Memory B cell (primary cell): ENCODE data around the gene DNMT3A.

Experiments used
- ATAC-seq: fragments of 150-1000 bp; cut with Tn5 transposase; 2 replicates; pipeline ENCODE4 v1.10.0; 2021; ENCODE audit warnings: low read depth, mild to moderate bottlenecking, moderate library complexity
- DNase-seq, 2 donors: peaks; one replicate each; pipeline ENCODE4 v3.0.0; 2022; ENCODE audit warnings: low spot score in 2 of 2
- H3K27ac Mint-ChIP-seq: one replicate; pipeline ENCODE4 v1.8.0; 2022; ENCODE audit warnings: mild to moderate bottlenecking, moderate library complexity, mixed read lengths
- H3K27me3 Mint-ChIP-seq: one replicate; pipeline ENCODE4 v1.8.0; 2022; ENCODE audit warnings: mixed read lengths
- H3K36me3 Mint-ChIP-seq: one replicate; pipeline ENCODE4 v1.8.0; 2022; ENCODE audit warnings: mild to moderate bottlenecking, mixed read lengths
- H3K4me1 Mint-ChIP-seq: one replicate; pipeline ENCODE4 v1.8.0; 2022; ENCODE audit warnings: mixed read lengths
- H3K4me3 Mint-ChIP-seq: one replicate; pipeline ENCODE4 v1.8.0; 2022; ENCODE audit warnings: mild to moderate bottlenecking, moderate library complexity, mixed read lengths
- H3K9me3 Mint-ChIP-seq: one replicate; pipeline ENCODE4 v1.8.0; 2022; ENCODE audit warnings: mixed read lengths

Gene DNMT3A

DNA sequence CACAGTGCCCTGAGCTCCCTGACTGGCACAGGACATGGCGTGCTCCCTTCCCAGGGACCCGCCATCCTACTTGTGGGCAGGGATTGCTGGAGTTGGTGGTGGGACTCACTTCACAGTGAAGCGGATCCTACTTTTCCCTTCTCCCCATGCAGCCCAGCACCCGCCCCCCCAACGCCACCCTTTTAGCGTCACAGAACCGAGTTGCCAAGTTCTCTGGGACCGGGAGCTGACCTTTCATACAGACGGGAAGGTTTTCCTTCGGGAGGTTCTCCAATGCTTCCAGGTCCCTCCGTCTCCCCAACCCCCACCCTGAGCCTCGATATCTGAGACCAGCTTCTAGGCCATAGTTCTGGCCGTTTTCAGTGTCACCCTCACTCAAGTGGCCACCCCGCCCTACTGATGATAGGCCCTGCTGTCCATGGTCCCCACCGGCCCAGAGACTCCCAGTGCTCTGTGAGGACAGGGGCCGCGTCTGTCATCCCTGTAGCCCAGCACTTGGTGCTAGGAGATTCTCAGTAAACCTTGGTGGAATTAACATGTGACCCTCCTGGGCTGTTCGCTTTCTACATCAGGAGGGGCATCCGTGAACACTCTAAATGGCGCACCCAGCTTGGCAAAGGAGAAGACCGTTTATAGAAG, 1.6 kb upstream of the DNMT3A start:
- DNase-seq = no peak
- peak overlapping the region; percentile 92 for H3K4me3 Mint-ChIP-seq
- no peaks in the 10 kb centered on the region for H3K36me3 Mint-ChIP-seq
- no peaks in the 10 kb centered on the region for H3K9me3 Mint-ChIP-seq
- H3K27ac Mint-ChIP-seq = no peak overlapping the region
- H3K4me1 Mint-ChIP-seq = peaks cover 4% of the 10 kb centered on the region
- no peaks in the 10 kb centered on the region for H3K27me3 Mint-ChIP-seq
- ATAC-seq = no peak

DNA sequence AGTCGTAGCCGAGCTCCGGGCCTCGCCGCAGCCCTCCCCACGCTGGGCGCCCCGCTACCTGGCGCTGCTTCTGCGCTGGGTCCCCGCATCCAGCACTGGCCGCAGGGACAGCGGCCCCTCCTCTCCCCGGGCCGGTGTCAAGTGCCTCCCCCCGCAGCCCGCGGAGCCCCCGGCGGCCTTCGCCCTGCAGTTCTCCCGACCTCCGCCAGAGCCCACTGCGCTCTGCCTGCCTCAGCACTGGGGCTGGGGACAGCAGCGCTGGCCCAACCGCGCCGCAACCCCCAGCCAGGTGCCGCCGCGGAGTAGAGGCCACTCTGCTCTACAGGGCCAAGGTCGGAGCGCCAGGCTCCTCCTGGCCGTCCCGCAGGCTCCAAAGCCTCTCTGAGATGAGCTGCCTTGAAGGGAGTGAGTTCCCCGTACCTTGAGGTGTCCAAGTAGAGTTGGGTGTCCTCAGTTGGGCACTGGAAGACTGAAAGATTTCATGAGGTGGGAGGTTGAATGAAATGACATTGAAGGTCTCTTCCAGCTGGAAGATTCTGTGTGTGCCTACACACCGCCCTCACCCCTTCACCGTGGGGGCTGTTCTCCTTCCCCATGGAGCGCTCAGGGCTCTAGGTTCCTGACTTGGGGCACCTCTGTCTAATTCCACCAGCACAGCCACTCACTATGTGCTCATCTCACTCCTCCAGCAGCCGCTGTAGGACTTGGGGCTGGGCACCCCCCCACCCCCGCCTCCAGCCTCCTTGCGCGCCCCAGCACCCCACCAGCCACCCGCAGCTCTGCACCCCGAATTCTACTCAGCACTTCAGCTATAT, 854 bp upstream of the DNMT3A start:
- Mint-ChIP-seq H3K9me3 (no peaks in the 10 kb centered on the region), H3K4me3 (peak overlapping the region; percentile 92), H3K27me3 (no peaks in the 10 kb centered on the region), H3K27ac (peak overlapping the region; percentile 90), H3K36me3 (no peaks in the 10 kb centered on the region), H3K4me1 (peaks cover 4% of the 10 kb centered on the region)
- ATAC-seq = peak; percentile 87
- DNase-seq = peak; percentile 84 to 87

DNA sequence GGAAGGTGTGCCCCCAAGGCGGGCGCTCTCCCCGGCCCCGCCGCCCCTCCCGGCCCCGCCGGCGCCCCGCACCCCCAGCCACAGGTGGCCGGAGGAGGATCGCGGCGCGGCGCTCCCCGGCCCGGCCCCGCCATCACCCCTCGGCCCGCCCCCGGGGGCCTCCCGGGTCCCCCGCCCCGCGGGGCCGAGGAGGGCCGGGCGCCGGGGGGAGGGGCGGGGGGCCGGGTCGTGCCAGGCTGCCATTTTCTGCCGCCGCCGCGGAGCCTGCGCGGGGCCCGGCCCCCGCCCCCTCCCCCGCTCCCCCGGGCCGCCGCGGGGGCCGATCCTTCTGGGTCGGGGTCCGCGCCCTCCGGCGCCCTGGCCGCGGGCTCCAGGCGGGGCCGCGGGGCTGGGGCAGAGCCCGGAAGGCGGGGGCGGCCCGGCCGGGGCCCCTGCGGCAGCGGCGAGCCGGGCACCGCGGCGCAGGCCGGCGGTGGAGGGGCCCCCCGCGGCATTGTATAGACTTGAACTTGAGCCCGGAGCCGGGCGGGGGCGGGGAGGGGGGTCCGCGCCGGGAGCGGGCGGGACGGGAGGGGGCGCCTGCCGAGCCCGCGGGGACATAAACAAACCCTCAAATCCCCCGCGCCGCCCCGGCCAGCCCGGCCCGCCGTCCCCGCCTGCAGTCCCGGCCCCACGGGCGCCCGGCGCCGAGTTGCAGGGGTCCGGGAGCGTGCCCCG, 556 bp downstream of the DNMT3A start:
- no peaks in the 10 kb centered on the region for H3K36me3 Mint-ChIP-seq
- no peaks in the 10 kb centered on the region for H3K9me3 Mint-ChIP-seq
- no peaks in the 10 kb centered on the region for H3K27me3 Mint-ChIP-seq
- H3K4me1 Mint-ChIP-seq = peaks cover 13% of the 10 kb centered on the region
- DNase-seq (peak in 1 of 2 donors; percentile 40), ATAC-seq (peak; percentile 8)
- no peak overlapping the region for H3K27ac Mint-ChIP-seq
- no peak overlapping the region for H3K4me3 Mint-ChIP-seq

DNA sequence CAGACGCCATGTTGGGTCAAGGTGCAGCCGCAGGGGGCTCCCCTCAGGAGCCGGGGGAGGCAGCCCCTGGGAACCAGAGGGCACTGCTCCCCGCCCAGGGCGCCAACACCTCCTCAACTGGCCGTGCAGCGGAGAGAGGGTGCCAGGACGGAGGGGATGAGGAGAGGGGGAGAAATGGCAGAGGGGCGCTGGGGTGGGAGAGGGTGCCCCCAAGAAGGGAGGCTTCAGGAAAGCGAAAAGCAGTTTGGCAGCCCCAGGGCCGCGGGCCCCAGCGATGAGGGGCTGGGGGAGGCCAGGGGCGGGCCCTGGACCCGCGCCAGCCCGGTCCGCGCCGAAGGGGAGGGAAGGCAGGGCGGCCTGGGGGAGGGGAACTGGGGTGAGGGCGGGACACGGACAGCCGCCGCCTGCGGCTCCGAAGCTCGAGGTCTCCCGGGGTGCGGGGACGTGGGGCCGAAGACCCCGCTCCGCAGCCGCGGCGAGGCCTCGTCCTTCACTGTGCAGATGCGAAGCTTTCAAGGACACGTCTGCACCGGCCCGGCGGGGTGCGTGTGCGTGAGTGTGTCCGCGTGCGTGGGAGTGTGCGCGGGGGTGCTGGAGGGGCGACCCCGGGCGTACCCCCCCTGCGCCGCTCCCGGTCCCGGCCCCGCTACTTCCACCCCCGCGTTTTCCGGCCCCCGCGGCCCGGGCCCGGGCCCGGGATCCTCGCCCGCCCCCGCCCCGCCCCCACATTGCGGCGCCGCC, 1.4 kb downstream of the DNMT3A start:
- peaks cover 16% of the 10 kb centered on the region for H3K4me1 Mint-ChIP-seq
- no peaks in the 10 kb centered on the region for H3K9me3 Mint-ChIP-seq
- H3K27me3 Mint-ChIP-seq = no peaks in the 10 kb centered on the region
- ATAC-seq (no peak), DNase-seq (no peak)
- H3K4me3 Mint-ChIP-seq = peak overlapping the region; percentile 76
- H3K27ac Mint-ChIP-seq = no peak overlapping the region
- no peaks in the 10 kb centered on the region for H3K36me3 Mint-ChIP-seq

DNA sequence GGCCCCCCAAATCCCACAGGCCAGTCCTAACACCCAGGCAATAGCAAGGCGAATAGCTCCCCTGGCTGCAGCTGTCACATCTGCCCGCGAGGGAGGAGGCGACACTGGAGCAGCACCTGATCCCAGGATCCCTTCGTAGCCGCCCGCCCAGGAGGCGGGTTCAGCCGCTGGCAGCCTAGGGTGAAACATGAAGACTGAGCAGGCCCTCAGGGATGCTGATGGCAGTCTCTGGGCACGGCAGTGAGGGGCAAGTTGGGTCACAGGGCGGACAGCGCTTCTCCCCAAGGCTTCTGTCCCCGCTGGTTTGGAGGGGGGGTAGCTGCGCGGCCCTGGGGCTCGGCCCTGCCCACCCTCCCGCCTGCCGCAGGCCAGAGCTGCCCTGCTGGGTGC, 1.9 kb downstream of the DNMT3A start:
- no peak for DNase-seq
- no peaks in the 10 kb centered on the region for H3K36me3 Mint-ChIP-seq
- peak overlapping the region; percentile 69 for H3K4me3 Mint-ChIP-seq
- ATAC-seq = no peak
- no peaks in the 10 kb centered on the region for H3K27me3 Mint-ChIP-seq
- H3K9me3 Mint-ChIP-seq = no peaks in the 10 kb centered on the region
- peaks cover 16% of the 10 kb centered on the region for H3K4me1 Mint-ChIP-seq
- no peak overlapping the region for H3K27ac Mint-ChIP-seq

DNA sequence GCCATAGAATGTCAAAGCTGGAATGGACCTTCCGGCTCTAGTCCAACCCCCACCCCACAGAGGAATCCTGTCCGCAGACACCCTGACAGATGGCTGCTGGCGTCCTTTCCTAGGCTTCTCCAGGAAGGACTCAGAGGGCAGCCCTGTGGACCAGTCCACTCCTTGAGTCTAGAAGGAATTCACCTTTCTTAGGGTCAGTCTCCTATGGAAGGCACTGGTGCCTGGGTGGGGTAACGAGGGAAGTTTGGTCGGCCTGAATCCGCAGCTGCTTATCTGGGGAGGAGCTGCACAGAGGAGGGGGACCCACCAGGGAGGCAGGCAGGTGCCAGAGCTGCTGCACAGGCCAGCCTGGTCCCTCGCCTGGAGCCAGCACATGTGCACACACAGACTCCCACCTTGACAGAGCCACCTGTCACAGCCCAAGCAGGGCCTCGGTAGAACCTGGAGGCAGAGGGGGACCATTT, 2.5 kb downstream of the DNMT3A start:
- H3K9me3 Mint-ChIP-seq = no peaks in the 10 kb centered on the region
- H3K36me3 Mint-ChIP-seq = no peaks in the 10 kb centered on the region
- H3K27me3 Mint-ChIP-seq = no peaks in the 10 kb centered on the region
- no peak for DNase-seq
- H3K27ac Mint-ChIP-seq = no peak overlapping the region
- peak overlapping the region; percentile 69 for H3K4me3 Mint-ChIP-seq
- H3K4me1 Mint-ChIP-seq = peaks cover 21% of the 10 kb centered on the region
- ATAC-seq = no peak

DNA sequence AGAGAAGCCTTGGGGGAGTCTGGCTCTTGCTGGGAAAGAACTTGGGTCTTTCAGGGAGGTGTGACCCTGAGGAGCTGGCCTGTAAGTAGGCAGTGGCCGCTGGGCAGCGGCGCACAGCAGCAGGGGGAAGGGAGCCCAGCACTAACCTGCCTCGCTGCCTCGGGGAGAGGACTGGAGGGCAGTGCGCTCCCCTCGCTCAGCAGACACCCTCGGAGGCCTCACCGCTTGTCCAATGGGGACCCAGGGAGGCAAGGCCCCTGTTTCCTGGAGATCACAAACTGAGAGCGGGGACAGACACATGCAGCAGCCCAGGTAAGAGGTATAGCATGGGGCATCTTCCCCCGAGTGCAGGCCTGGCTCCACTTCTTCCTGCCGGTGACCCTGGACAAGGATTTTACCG, 3.3 kb downstream of the DNMT3A start:
- no peaks in the 10 kb centered on the region for H3K27me3 Mint-ChIP-seq
- no peak overlapping the region for H3K27ac Mint-ChIP-seq
- DNase-seq = no peak
- no peak overlapping the region for H3K4me3 Mint-ChIP-seq
- ATAC-seq = no peak
- no peaks in the 10 kb centered on the region for H3K36me3 Mint-ChIP-seq
- H3K4me1 Mint-ChIP-seq = peaks cover 23% of the 10 kb centered on the region
- no peaks in the 10 kb centered on the region for H3K9me3 Mint-ChIP-seq

DNA sequence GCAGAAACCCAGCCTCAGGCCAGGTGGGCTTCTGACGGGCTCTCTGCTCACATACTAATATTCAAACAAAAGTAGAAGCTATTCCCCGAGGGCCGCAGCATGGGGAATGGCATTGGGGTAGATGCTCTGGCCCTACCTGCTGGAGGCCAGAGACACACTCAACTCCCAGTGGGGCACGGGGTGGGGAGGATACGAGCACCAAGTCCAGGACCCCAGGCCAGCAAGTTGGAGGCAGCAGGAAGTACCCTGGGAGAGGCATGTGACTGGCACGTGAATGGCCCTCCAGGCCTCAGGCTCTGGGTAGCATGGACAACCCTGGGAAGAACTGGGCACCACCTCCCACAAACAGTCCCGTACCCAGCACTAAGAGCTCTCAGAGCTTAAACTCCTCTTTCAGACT, 3.8 kb downstream of the DNMT3A start:
- no peak for DNase-seq
- Mint-ChIP-seq H3K27ac (no peak overlapping the region), H3K36me3 (no peaks in the 10 kb centered on the region), H3K4me3 (no peak overlapping the region), H3K4me1 (peaks cover 23% of the 10 kb centered on the region), H3K27me3 (no peaks in the 10 kb centered on the region), H3K9me3 (no peaks in the 10 kb centered on the region)
- ATAC-seq = no peak

DNA sequence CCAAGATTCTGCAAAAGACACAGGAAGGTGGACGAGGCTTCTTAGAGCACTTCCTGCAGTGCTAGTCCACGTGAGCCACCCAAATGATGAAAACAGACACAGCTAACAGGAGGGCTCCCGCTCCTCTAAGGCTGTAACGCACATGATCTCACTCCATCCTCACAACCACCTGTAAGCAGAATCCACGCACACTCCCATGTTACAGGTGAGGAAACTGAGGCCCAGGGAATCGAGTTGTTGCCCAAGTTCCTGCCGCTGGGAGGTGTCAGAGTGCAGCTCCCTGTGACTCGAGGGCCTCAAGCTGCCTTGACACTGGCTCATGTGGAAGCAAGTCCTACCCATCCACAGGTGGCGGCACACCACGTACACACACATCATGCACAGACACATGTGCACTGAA, 4.4 kb downstream of the DNMT3A start:
- no peak for DNase-seq
- Mint-ChIP-seq H3K9me3 (no peaks in the 10 kb centered on the region), H3K4me1 (peaks cover 24% of the 10 kb centered on the region), H3K4me3 (no peak overlapping the region), H3K36me3 (no peaks in the 10 kb centered on the region), H3K27me3 (no peaks in the 10 kb centered on the region), H3K27ac (no peak overlapping the region)
- no peak for ATAC-seq

DNA sequence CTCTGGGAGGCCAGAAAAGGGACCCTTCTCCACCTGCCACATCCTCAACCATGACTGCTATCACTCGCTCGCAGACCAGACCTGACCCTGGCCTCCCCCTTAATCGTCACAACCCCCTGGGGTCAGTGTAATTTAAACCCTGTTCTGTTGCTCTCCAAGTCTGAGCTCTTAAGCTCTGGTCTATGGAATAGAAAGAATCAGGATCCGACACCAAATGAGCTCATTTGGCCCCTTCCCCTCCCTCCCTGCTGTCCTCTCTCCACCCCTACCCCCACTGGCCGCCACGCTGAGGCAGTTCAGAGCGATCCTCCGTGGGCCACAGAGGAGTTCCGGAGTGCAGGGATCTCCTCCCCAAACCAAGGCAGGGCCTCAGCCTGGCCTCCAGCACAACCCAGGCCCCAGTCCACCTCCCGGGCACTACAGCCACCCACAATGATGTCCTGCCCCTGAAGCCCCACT, 5.3 kb downstream of the DNMT3A start:
- Mint-ChIP-seq H3K36me3 (peaks cover 3% of the 10 kb centered on the region), H3K27me3 (no peaks in the 10 kb centered on the region), H3K9me3 (no peaks in the 10 kb centered on the region), H3K27ac (peak overlapping the region; percentile 63), H3K4me1 (peaks cover 29% of the 10 kb centered on the region), H3K4me3 (no peak overlapping the region)
- DNase-seq (no peak), ATAC-seq (no peak)

DNA sequence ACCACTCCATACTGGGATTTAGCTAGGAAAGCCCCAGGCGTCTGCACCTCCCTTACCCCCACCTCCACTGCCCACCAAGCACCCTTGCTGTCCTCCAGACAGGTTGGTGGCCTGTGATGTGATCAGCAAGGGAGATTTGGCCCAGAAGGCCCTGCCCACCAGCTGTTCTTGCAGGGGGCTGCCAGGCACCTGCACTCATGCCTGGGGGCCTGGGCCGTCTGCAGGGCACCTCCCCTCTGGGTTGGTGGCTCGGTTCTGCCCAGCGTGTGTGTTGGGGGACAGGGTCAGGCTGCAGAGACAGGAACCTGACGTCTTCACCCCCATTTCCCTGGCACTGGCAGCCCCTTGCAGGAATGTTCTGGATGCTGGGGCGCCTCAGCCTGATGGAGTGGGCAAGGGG, 5.8 kb downstream of the DNMT3A start:
- Mint-ChIP-seq H3K27ac (no peak overlapping the region), H3K4me1 (peaks cover 29% of the 10 kb centered on the region), H3K36me3 (peaks cover 3% of the 10 kb centered on the region), H3K27me3 (no peaks in the 10 kb centered on the region), H3K4me3 (no peak overlapping the region), H3K9me3 (no peaks in the 10 kb centered on the region)
- ATAC-seq = no peak
- no peak for DNase-seq

DNA sequence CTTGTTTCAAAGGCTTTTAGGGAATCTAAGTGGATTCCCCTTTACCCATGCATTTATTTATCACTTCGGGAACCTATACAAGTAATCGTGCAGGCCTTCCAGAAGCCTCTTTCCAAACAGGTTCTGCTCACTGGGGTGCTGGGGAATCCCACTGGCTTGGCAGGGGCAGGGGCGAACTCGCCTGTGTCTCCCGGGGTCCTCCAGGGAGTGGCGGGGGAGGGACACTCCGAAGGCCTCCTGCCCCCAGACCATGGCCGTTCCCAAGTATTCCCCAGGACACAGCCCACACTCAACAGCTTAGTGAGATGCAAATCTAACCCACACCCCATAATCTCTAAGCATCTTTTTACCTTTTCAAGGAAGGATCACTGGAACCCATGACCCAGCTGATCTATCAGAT, 6.5 kb downstream of the DNMT3A start:
- H3K9me3 Mint-ChIP-seq = no peaks in the 10 kb centered on the region
- ATAC-seq (no peak), DNase-seq (no peak)
- H3K4me1 Mint-ChIP-seq = peaks cover 33% of the 10 kb centered on the region
- H3K27me3 Mint-ChIP-seq = no peaks in the 10 kb centered on the region
- no peak overlapping the region for H3K4me3 Mint-ChIP-seq
- H3K36me3 Mint-ChIP-seq = peaks cover 6% of the 10 kb centered on the region
- H3K27ac Mint-ChIP-seq = no peak overlapping the region

DNA sequence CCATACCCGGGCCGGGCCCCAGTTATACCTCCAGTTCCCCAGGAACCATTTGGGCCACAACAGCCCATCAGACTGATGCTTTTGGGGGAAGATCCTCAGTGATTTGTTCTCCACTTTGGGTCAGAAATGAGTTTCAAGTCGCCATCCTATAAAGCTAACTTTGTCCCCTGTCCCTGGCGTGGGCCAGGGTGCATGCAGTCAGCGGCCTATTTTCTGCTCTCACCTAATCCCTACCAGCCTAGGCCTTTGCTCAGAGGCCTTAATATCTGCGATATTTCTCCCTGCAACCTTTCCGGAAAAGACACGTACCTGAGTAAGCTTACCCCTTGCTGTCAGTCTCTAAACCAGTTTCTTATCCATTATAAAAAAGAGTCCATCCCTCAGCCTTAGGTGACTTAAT, 7.2 kb downstream of the DNMT3A start:
- Mint-ChIP-seq H3K27ac (peak overlapping the region; percentile 39), H3K27me3 (no peaks in the 10 kb centered on the region)

DNA sequence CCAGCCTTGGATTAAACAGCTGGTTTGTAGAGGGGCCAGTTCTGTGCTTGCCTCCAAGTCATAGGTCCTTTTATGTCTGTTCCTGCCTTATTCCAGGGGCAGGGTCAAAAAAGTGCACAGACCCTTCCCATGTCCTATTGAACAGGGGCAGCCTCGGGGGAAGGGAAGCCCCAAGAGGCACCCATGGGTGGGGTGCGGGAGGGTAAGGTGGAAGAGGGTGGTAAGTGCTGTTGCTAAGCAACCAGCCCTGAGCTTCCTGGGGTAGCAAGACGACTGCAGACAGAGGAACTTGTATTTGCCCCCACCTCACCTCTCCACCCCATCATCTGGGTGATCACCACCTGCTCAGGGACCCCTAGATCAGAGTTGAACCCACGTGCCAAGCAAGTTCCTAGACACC, 7.7 kb downstream of the DNMT3A start:
- peak; percentile 78 for ATAC-seq
- no peaks in the 10 kb centered on the region for H3K27me3 Mint-ChIP-seq
- DNase-seq = no peak

More for the DNA sequence above, 7.2 kb downstream of the DNMT3A start:
- Mint-ChIP-seq H3K4me3 (peak overlapping the region; percentile 52), H3K9me3 (no peaks in the 10 kb centered on the region), H3K36me3 (peaks cover 6% of the 10 kb centered on the region), H3K4me1 (peaks cover 33% of the 10 kb centered on the region)
- no peak for DNase-seq
- ATAC-seq = no peak

More for the DNA sequence above, 7.7 kb downstream of the DNMT3A start:
- Mint-ChIP-seq H3K36me3 (peaks cover 6% of the 10 kb centered on the region), H3K9me3 (no peaks in the 10 kb centered on the region), H3K4me1 (peaks cover 31% of the 10 kb centered on the region), H3K27ac (no peak overlapping the region), H3K4me3 (peak overlapping the region; percentile 52)
